ENCODE measurements around the gene PAN3. TPM values are rescaled to one million over a fixed set of nuclear protein-coding genes. Genes with fewer than 3 reads are reported as not detected.

The PAN3 gene
- polyA plus RNA-seq, 1 donor: 20.8 TPM

- DNase-seq (ENCODE audit: low read depth): no peak
Measured at GRCh38 chr13:28337166-28338005, 199.0 kb downstream of the PAN3 start.

DNA sequence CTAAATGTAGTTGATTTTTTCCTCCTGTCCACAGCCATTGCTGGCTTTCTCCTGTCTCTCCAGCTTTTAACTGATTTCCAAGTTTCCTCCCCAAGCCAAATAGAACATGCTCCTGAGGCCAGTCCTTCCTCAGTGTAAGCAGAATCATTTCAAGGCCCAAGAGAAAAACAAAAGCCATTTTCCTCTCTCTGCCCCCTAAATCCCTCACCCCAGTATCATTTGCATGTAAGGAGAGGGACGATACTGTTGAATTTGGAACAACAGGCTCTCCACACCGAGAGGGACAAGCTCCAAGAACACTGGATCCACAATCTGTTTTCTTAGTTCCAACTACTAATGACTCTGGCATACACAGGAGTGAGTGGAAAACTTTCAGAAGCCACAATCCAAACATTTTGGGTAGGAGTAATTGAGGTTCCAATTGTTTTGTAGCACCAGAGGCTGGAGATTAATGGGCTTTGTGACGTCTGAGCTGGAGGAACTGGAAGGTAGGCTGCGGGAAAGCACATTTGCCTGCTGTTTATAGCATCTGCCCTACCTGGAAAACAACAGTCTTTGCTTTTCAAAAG, 199.7 kb downstream of the PAN3 start:
- DNase-seq (ENCODE audit: low read depth): no peak

DNA sequence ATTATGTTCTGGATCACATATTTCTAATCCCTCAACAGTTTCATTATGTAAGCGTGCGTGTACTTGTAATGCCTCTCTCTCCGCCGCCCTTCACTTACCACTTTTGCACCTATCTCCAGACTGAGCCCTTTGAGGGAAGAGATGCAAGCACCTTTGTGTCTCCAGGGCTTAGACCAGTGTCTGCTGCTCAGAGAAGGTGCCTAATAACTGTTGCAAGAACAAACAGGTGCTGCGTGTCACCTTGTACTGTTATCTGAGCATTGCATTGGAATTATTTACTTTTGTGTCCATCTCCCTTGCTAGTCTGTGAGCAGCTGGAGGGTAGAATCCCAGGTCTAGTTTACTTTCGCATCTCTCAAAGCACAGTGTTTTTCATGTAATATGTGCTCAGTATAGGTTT, 200.4 kb downstream of the PAN3 start:
- no peak for DNase-seq (ENCODE audit: low read depth)

GRCh38 chr13:28339419-28339818, 201.1 kb downstream of the PAN3 start:
- DNase-seq (ENCODE audit: low read depth): no peak

GRCh38 chr13:28340272-28340793, 202.0 kb downstream of the PAN3 start:
- no peak for DNase-seq (ENCODE audit: low read depth)

- no peak for DNase-seq (ENCODE audit: low read depth)
Measured at GRCh38 chr13:28342251-28342650, 203.9 kb downstream of the PAN3 start.

DNA sequence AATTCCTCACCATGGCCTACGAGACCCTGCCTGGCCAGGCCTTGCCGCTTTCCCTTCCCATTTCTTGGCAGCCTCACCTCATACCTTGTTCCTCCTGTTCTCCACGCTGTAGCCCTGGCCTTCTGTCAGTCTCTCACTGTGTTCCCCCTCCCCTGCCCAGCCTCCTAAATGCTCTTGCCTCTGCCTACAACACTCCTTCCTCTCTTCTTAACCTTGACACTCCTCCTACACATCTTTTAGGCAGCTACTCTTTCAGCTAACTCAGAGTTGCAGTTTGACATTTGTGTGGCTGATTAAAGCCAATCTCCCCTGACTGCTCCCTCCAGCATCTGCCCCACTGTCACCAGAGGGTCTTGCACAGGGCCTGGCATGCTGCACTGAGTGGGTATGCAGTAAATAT, 205.8 kb downstream of the PAN3 start:
- DNase-seq (ENCODE audit: low read depth): no peak

Other genes with a start within 250 kb of the PAN3 start
- gene PDX1, start 218.5 kb upstream of the PAN3 start, polyA plus RNA-seq (ENCODE audit: insufficient read length): not detected
- not detected for gene CDX2, start 169.2 kb upstream of the PAN3 start, polyA plus RNA-seq (ENCODE audit: insufficient read length)
- not detected for gene URAD, start 149.9 kb upstream of the PAN3 start, polyA plus RNA-seq (ENCODE audit: insufficient read length)
- 0.15 TPM for gene FLT3, start 38.0 kb upstream of the PAN3 start, polyA plus RNA-seq (ENCODE audit: insufficient read length)

Data from forelimb muscle (tissue), 1 donor.